Choroid plexus epithelial cell (primary cell): Measurements from ENCODE around the gene CDH2.

Experiments
- DNase-seq: peaks from one replicate; pipeline ENCODE4 v3.0.0-alpha.2; 2010; ENCODE audit warnings: low read depth
- H3K4me3 ChIP-seq: 2 replicates; pipeline ENCODE4 v1.5.1; 2011; ENCODE audit warnings: low read depth, mild to moderate bottlenecking, control low read depth, low read length, moderate library complexity
- TF ChIP-seq, protein P1 (sequence below): conservative IDR thresholded peaks from 2 replicates; pipeline ENCODE4 v1.5.1; 2011; ENCODE audit warnings: low read depth, mild to moderate bottlenecking, control low read depth, inconsistent platforms, low read length, moderate library complexity

The CDH2 gene

DNA sequence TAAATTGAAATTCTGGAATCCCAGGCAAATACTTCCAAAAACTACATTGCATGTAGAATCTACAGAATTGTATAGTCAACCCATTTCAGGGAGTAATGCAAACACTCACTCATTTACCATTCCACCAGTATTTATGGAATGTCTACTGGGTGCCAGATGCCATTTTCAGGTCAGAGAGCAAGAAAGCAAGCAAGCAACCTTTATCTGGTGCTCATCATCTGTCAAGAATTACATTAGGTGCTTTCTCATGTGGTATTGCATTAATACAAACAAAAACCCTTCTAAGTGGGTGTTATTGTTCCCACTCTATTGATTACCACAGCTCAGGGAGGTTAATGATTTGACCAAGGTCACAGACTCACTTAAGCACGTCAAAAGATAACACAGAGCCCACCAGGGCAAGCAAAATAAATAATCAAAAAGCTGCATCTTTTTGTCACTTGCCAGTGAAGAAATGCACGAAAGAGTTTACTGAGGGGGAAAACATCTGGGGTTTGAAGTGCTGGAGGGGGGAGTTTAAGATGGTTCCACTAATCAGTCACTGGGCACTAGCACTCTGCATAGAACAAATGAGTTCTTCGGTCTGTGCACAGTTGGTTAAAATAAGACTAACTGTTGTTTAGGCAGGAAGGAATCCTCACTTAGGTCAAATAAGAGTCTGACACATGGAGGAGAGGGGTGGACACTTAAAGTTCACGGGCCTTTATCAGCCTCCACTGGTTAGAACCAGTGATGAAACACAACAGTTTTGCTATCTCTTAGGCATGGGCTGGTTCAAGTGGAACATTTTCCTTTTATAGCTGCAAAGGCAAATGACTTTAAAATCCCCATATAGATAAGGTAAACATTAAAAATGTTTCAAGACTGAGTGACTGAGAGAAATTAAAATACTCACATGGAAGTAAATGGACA lies 208.8 kb downstream of the CDH2 start:
- TF ChIP-seq, protein P1, sequence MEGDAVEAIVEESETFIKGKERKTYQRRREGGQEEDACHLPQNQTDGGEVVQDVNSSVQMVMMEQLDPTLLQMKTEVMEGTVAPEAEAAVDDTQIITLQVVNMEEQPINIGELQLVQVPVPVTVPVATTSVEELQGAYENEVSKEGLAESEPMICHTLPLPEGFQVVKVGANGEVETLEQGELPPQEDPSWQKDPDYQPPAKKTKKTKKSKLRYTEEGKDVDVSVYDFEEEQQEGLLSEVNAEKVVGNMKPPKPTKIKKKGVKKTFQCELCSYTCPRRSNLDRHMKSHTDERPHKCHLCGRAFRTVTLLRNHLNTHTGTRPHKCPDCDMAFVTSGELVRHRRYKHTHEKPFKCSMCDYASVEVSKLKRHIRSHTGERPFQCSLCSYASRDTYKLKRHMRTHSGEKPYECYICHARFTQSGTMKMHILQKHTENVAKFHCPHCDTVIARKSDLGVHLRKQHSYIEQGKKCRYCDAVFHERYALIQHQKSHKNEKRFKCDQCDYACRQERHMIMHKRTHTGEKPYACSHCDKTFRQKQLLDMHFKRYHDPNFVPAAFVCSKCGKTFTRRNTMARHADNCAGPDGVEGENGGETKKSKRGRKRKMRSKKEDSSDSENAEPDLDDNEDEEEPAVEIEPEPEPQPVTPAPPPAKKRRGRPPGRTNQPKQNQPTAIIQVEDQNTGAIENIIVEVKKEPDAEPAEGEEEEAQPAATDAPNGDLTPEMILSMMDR, result no peak
- H3K4me3 ChIP-seq, result no peak overlapping the region
- peak; percentile 31 for DNase-seq

DNA sequence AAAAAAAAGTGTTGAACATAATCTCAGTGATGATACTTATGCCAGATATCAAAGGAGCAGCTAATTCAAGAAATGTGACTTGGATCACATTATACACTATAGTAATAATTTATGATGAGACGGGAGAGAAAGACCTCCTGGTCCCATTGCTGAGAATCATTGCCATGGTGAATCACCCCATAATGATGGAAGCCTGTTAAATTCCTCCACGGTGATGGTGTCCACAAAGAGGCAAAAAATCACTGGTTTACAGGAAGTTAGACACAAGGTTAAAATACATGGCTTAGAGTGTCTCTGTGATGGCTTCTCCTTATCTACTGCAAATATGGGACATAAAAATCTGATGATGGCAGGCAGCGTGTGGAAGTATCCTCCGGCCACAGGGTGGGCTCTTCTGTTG lies 210.0 kb downstream of the CDH2 start:
- DNase-seq, result no peak
- TF ChIP-seq, protein P1, result no peak
- no peak overlapping the region for H3K4me3 ChIP-seq

DNA sequence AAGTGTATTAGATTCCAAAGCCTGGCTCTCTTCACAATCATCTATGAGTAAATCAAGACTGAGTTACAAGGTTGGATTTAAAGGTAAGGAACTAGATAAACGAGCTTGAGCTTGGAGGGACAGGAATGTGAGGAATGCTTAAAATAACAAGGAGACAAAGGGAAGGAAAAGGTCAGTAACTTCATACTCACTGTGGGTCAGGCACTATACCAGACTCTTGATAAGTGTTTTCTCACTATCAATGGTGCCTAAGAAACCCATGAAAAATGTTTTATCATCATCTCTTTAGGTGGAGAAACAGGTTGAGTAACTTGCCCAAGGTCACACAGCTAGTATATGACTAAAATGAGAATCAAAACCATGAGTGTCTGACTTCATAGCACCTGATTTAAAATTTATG lies 212.1 kb downstream of the CDH2 start:
- TF ChIP-seq, protein P1, result no peak
- DNase-seq, result peak; percentile 24
- H3K4me3 ChIP-seq, result no peak overlapping the region

DNA sequence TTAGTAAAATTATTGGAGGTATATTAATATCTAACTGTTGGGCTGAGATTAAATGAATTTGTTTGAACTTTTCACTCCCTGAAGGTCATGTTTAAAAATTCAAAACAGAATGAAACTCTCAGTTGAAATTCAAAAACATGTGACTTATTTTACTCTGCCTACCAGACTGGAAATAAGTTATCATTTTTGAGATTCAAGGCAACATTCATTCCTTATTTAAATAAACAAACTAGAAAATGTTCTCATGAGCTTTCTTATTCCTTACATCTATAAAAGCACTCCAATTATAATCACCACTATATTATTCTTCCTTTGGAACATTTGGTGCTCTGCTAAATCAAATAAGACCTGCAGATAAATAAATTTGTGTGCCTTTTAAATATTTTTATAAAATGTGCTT lies 217.8 kb downstream of the CDH2 start:
- TF ChIP-seq, protein P1, result no peak
- DNase-seq, result peak; percentile 14
- no peak overlapping the region for H3K4me3 ChIP-seq

DNA sequence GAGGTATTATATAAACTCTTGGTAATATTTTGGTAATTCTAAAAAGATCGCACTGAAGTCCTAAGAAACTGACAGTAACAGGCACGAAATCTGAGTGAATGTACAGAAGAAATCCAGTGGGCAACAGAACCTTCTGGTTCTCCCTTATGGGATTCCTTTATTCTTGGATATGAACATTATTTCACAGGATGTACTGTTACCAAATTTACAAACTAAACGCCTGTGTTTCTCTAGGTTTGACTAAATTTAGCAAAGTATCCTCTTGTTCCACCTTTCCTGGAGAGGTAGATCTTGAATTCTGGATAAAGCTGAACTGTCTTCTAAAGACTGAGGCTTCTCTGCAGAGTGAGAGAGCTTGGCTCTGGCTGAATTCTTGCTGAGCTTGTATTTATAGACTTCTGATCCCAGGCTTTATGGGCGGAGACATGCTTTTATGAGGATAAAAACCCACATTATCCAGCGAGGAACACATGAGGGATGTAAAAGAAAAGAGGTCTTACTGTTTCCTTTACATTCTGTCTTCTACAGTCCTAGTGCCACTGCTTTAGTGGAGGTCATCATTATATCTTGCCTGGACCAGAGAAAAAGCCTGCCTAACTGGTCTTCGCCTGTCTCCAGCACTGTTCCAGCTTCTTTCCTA lies 220.8 kb downstream of the CDH2 start:
- TF ChIP-seq, protein P1, result no peak
- H3K4me3 ChIP-seq, result no peak overlapping the region
- no peak for DNase-seq

DNA sequence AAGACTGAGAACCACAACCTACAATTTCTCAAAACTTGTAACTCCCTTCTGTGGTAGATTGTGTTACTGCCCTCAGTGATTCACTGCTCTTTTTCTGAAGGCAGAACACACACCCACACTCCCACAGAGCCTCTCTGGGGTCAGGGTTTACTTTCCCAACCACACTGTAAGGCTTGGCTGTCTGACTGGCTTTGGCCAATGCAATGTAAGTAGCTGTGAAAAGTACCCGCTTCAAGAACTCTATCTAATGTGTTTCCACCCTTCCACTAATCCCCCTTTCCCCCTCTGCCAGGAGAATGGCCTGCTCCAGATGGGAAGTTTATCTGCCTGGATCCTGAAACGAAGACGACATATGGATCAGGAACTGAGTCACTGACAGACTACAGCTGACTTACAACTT lies 222.7 kb downstream of the CDH2 start:
- TF ChIP-seq, protein P1, result peak; percentile 26
- no peak overlapping the region for H3K4me3 ChIP-seq
- peak; percentile 93 for DNase-seq

DNA sequence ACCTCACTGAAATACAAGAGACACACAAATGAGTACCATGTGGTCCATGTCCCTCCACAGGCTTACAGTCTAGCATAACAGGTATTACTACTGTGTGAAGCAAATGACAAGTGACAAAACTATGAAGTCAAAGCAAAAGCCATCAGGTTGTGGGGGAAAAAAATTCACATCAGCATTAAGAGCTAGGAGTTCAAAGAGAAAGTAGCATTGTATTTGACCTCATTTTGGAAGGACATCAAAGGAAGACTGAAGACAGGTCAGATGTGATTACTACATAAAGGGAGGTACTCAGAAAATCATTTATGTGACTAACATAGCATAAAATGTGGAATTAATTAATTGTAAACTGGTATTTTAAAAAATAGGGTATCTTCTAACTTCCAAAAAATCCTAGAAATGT lies 224.2 kb downstream of the CDH2 start:
- no peak for DNase-seq
- no peak overlapping the region for H3K4me3 ChIP-seq
- TF ChIP-seq, protein P1, result no peak
